Measurements from ENCODE around the gene OXCT1.

Gene OXCT1

DNA sequence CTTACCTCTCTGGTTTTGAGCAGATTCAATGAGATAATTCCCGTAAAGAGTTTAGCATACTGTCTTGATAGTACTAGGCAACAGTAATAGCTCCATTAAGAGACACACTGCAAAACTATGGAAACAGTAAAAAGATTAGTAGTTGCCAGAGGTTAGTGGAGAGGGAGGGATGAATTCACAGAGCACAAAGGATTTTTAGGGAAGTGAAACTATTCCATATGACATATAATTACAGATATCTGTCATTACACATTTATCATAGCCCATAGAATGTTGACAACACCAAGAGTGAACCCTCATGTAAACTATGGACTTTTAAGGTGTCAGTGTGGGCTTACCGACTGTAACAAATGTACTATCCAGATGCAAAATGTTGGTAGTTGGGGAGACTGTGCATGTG is 183.5 kb downstream of the OXCT1 start:
- no peak for TF ChIP-seq POLR2AphosphoS5 (IDR thresholded peaks at IDR 0.05; ENCODE audit: low read depth, low read length)
- TF ChIP-seq TAF1 (IDR thresholded peaks at IDR 0.05; ENCODE audit: borderline replicate concordance, insufficient read depth, low read length), result no peak
- no peak for TF ChIP-seq FOXP2 (optimal IDR thresholded peaks at IDR 0.05; ENCODE audit: borderline replicate concordance, extremely low read depth, extremely low read length, insufficient read depth)
- TF ChIP-seq SIN3A (IDR thresholded peaks at IDR 0.05; ENCODE audit: borderline replicate concordance, insufficient read depth, low read length), result no peak
- TF ChIP-seq, protein P1, sequence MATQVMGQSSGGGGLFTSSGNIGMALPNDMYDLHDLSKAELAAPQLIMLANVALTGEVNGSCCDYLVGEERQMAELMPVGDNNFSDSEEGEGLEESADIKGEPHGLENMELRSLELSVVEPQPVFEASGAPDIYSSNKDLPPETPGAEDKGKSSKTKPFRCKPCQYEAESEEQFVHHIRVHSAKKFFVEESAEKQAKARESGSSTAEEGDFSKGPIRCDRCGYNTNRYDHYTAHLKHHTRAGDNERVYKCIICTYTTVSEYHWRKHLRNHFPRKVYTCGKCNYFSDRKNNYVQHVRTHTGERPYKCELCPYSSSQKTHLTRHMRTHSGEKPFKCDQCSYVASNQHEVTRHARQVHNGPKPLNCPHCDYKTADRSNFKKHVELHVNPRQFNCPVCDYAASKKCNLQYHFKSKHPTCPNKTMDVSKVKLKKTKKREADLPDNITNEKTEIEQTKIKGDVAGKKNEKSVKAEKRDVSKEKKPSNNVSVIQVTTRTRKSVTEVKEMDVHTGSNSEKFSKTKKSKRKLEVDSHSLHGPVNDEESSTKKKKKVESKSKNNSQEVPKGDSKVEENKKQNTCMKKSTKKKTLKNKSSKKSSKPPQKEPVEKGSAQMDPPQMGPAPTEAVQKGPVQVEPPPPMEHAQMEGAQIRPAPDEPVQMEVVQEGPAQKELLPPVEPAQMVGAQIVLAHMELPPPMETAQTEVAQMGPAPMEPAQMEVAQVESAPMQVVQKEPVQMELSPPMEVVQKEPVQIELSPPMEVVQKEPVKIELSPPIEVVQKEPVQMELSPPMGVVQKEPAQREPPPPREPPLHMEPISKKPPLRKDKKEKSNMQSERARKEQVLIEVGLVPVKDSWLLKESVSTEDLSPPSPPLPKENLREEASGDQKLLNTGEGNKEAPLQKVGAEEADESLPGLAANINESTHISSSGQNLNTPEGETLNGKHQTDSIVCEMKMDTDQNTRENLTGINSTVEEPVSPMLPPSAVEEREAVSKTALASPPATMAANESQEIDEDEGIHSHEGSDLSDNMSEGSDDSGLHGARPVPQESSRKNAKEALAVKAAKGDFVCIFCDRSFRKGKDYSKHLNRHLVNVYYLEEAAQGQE (IDR thresholded peaks at IDR 0.05; ENCODE audit: insufficient read depth in 1 of 2, low read depth in 2 of 2, low read length in 2 of 2), result no peak

DNA sequence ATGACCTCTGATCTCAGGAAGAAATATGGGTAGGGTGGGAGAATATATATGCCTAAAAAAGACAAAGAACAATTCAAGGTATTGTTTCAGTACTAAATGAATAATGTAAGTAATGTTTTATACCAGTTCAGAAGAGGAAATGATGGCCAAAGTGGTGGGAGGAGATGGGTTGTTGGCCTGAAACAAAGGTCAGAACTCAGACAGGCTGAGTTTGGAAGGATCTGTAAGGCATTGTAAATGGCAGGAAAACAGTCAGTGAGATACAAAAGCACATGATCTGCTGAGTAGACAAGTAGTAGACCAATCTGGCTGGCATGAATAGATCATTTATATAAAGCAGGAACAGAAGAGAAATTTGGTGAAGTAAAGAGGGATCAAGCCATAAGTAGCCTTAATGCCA is 184.0 kb downstream of the OXCT1 start:
- no peak for TF ChIP-seq POLR2AphosphoS5 (IDR thresholded peaks at IDR 0.05; ENCODE audit: low read depth, low read length)
- no peak for TF ChIP-seq SIN3A (IDR thresholded peaks at IDR 0.05; ENCODE audit: borderline replicate concordance, insufficient read depth, low read length)
- TF ChIP-seq TAF1 (IDR thresholded peaks at IDR 0.05; ENCODE audit: borderline replicate concordance, insufficient read depth, low read length), result no peak
- no peak for TF ChIP-seq FOXP2 (optimal IDR thresholded peaks at IDR 0.05; ENCODE audit: borderline replicate concordance, extremely low read depth, extremely low read length, insufficient read depth)
- TF ChIP-seq, protein P1 (IDR thresholded peaks at IDR 0.05; ENCODE audit: insufficient read depth in 1 of 2, low read depth in 2 of 2, low read length in 2 of 2), result no peak

DNA sequence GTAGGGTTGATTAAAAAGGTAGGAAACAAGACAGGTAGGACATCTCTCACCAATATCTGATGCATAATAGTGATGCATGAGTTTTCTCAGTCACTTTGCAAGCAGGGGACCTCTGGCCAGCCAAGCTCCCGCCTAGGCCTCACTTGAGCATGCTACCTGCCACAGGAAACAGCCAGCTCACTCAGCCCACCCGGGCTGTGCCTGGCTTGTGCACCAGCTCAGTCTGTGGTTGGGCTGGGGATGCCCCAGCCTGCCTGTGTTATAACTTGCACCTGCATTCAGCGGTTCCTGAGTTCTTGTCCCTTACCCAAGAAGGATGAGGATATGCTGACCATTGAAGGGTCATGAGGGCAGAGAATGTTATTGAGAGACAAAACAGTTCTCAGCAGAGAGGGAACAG is 187.0 kb downstream of the OXCT1 start:
- TF ChIP-seq, protein P1 (IDR thresholded peaks at IDR 0.05; ENCODE audit: insufficient read depth in 1 of 2, low read depth in 2 of 2, low read length in 2 of 2), result no peak
- TF ChIP-seq FOXP2 (optimal IDR thresholded peaks at IDR 0.05; ENCODE audit: borderline replicate concordance, extremely low read depth, extremely low read length, insufficient read depth) (no peak), SIN3A (IDR thresholded peaks at IDR 0.05; ENCODE audit: borderline replicate concordance, insufficient read depth, low read length) (no peak), TAF1 (IDR thresholded peaks at IDR 0.05; ENCODE audit: borderline replicate concordance, insufficient read depth, low read length) (no peak), POLR2AphosphoS5 (IDR thresholded peaks at IDR 0.05; ENCODE audit: low read depth, low read length) (no peak)

DNA sequence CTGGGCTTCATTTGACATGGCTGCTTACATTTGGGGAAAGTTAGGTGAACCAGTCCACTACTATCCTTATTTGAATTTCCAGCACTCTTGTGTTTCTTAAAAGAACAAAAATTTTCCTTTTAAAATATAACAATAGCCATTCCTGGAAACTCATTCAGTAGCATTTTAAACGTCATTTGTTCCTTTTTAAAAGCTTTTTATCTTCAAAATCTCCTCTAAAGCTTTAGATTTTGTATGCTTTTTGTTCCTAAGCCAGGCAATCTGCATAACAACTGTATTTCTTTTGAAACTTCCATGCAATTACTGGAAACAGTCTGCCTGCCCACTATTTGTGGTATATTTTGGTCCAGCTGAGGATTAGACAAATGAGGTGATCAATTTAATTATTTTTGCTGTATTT is 187.6 kb downstream of the OXCT1 start:
- TF ChIP-seq POLR2AphosphoS5 (IDR thresholded peaks at IDR 0.05; ENCODE audit: low read depth, low read length) (no peak), FOXP2 (optimal IDR thresholded peaks at IDR 0.05; ENCODE audit: borderline replicate concordance, extremely low read depth, extremely low read length, insufficient read depth) (no peak), TAF1 (IDR thresholded peaks at IDR 0.05; ENCODE audit: borderline replicate concordance, insufficient read depth, low read length) (no peak), SIN3A (IDR thresholded peaks at IDR 0.05; ENCODE audit: borderline replicate concordance, insufficient read depth, low read length) (no peak)
- TF ChIP-seq, protein P1 (IDR thresholded peaks at IDR 0.05; ENCODE audit: insufficient read depth in 1 of 2, low read depth in 2 of 2, low read length in 2 of 2), result no peak

DNA sequence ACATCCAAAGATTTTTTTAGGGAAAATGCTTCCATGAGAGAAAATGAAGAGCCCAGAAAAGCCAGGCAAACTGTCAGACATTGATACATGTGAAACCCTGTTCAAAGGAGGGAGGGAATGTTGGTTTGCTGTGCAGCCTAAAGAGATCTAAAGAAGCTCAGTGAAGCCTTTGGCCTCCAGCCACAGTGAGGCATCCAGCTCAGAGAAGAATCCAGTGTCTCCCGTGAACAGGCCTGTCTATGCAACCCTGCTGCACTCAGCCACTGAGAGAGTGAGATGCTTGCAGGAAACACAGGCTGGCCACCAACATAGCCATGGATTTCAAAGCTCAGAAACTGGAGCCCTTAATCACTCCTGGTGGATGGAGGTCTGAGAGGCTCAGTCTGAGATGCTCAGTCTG is 188.4 kb downstream of the OXCT1 start:
- no peak for TF ChIP-seq FOXP2 (optimal IDR thresholded peaks at IDR 0.05; ENCODE audit: borderline replicate concordance, extremely low read depth, extremely low read length, insufficient read depth)
- TF ChIP-seq POLR2AphosphoS5 (IDR thresholded peaks at IDR 0.05; ENCODE audit: low read depth, low read length), result no peak
- no peak for TF ChIP-seq TAF1 (IDR thresholded peaks at IDR 0.05; ENCODE audit: borderline replicate concordance, insufficient read depth, low read length)
- TF ChIP-seq SIN3A (IDR thresholded peaks at IDR 0.05; ENCODE audit: borderline replicate concordance, insufficient read depth, low read length), result no peak
- TF ChIP-seq, protein P1 (IDR thresholded peaks at IDR 0.05; ENCODE audit: insufficient read depth in 1 of 2, low read depth in 2 of 2, low read length in 2 of 2), result no peak

All from PFSK-1 (cell line).